H1 (cell line): ENCODE measurements around the gene INKA2. TPM values are rescaled to one million over a fixed set of nuclear protein-coding genes. Genes with fewer than 3 reads are reported as not detected.

Source experiments
- CTCF ChIA-PET: fragments of 300-600 bp; sonication (Branson Sonifier 250); formaldehyde crosslinking; loops from one replicate; lab custom pipeline; 2021; ENCODE audit not compliant: partially characterized antibody; lab: Charles Lee
- POLR2A ChIA-PET: fragments of 300-600 bp; sonication (Branson Sonifier 250); formaldehyde crosslinking; loops from one replicate; lab custom pipeline; 2021; ENCODE audit warnings: inconsistent platforms; ENCODE audit not compliant: partially characterized antibody; lab: Charles Lee
- DNase-seq, 2 experiments: peaks; one replicate each; pipeline versions ENCODE4 v3.0.0 to v3.0.0-alpha.2; 2010 to 2022; ENCODE audit warnings: low spot score in 2 of 2, low read depth in 1 of 2, mixed read lengths in 1 of 2
- FAIRE-seq: peaks from 2 replicates; lab custom pipeline; 2011; peaks lifted over from hg19 to GRCh38; lab: Jason Lieb, UNC
- H2AFZ ChIP-seq: 2 replicates; pipeline ENCODE4 v1.8.1; 2012; ENCODE audit warnings: low read length, inconsistent platforms
- H2AK5ac ChIP-seq: 2 replicates; pipeline ENCODE4 v1.6.1; 2013; ENCODE audit warnings: low read depth, low read length
- H2BK120ac ChIP-seq: replicated peaks from 2 replicates; pipeline ENCODE3; 2013; ENCODE audit warnings: low read depth, low read length, inconsistent platforms
- H2BK12ac ChIP-seq: 2 replicates; pipeline ENCODE4 v1.6.1; 2013; ENCODE audit warnings: low read depth, low read length
- H2BK15ac ChIP-seq: 2 replicates; pipeline ENCODE4 v1.6.1; 2013; ENCODE audit warnings: low read length
- H2BK20ac ChIP-seq: 2 replicates; pipeline ENCODE4 v1.6.1; 2013; ENCODE audit warnings: low read length
- H2BK5ac ChIP-seq: 2 replicates; pipeline ENCODE4 v1.6.1; 2013; ENCODE audit warnings: low read depth, low read length
- H3K14ac ChIP-seq: 2 replicates; pipeline ENCODE4 v1.6.1; 2013; ENCODE audit warnings: inconsistent platforms; ENCODE audit not compliant: insufficient read length
- H3K18ac ChIP-seq: 2 replicates; pipeline ENCODE4 v1.6.1; 2013; ENCODE audit warnings: low read length; ENCODE audit errors: extremely low read depth
- H3K23ac ChIP-seq: 2 replicates; pipeline ENCODE4 v1.6.1; 2013; ENCODE audit warnings: inconsistent platforms; ENCODE audit not compliant: insufficient read length
- H3K23me2 ChIP-seq: 2 replicates; pipeline ENCODE4 v1.6.1; 2013; ENCODE audit warnings: low read depth, low read length
- H3K27ac ChIP-seq: 2 replicates; pipeline ENCODE4 v1.6.1; 2011; ENCODE audit warnings: low read depth, low read length, inconsistent platforms
- H3K27me3 ChIP-seq, 4 experiments: replicated peaks in 1 of 4; 1 replicate in 1 of 4; 2 replicates in 3 of 4; pipeline versions ENCODE4 v1.6.1 to v1.8.1; 2011 to 2013; ENCODE audit warnings: low read length in 3 of 4, mild to moderate bottlenecking in 3 of 4, inconsistent platforms in 2 of 4, mixed read lengths in 2 of 4, moderate library complexity in 1 of 4; ENCODE audit not compliant: control insufficient read depth in 3 of 4, insufficient read depth in 3 of 4; ENCODE audit errors: extremely low read depth in 1 of 4
- H3K36me3 ChIP-seq, 4 experiments: 2 replicates each; pipeline versions ENCODE4 v1.6.1 to v1.8.1; 2011 to 2013; ENCODE audit warnings: mild to moderate bottlenecking in 4 of 4, low read length in 3 of 4, moderate library complexity in 2 of 4, control low read depth in 1 of 4, inconsistent platforms in 1 of 4; ENCODE audit not compliant: insufficient read depth in 4 of 4, control insufficient read depth in 2 of 4
- H3K4ac ChIP-seq: replicated peaks from 2 replicates; pipeline ENCODE3; 2013; ENCODE audit warnings: low read length, low read depth, mixed read lengths, inconsistent platforms; ENCODE audit not compliant: insufficient read length
- H3K4me1 ChIP-seq, 4 experiments: replicated peaks in 1 of 4; 1 replicate in 1 of 4; 2 replicates in 3 of 4; pipeline versions ENCODE4 v1.6.1 to v1.8.1; 2011 to 2013; ENCODE audit warnings: low read length in 3 of 4, inconsistent platforms in 2 of 4, mixed read lengths in 1 of 4; ENCODE audit not compliant: insufficient read depth in 4 of 4, control insufficient read depth in 3 of 4
- H3K4me2 ChIP-seq, 2 experiments: 2 replicates each; pipeline versions ENCODE4 v1.6.1 to v1.8.1; 2011 to 2013; ENCODE audit warnings: low read depth in 2 of 2, low read length in 2 of 2, control low read depth in 1 of 2, inconsistent platforms in 1 of 2, mild to moderate bottlenecking in 1 of 2; ENCODE audit not compliant: insufficient read depth in 1 of 2
- H3K4me3 ChIP-seq, 4 experiments: fragments of 200-600, 300-600 bp in 1 of 4; sonication (generic), shearing (Covaris generic), sonication (Bioruptor Twin) in 1 of 4; 2 replicates each; pipeline versions ENCODE4 v1.5.1 to v1.8.1; 2011 to 2016; ENCODE audit warnings: low read length in 4 of 4, low read depth in 3 of 4, control low read depth in 2 of 4, inconsistent platforms in 2 of 4, mild to moderate bottlenecking in 2 of 4, mixed read lengths in 1 of 4, moderate library complexity in 1 of 4; ENCODE audit not compliant: insufficient read depth in 2 of 4; ENCODE audit errors: extremely low read depth in 1 of 4
- H3K56ac ChIP-seq: replicated peaks from 2 replicates; pipeline ENCODE3; 2013; ENCODE audit warnings: low read depth, mild to moderate bottlenecking, mixed read lengths, low read length, inconsistent platforms; ENCODE audit not compliant: insufficient read length
- H3K79me1 ChIP-seq: 2 replicates; pipeline ENCODE4 v1.6.1; 2013; ENCODE audit warnings: low read depth, low read length, control low read depth
- H3K79me2 ChIP-seq, 2 experiments: 2 replicates each; pipeline versions ENCODE4 v1.6.1 to v1.8.1; 2012 to 2013; ENCODE audit warnings: low read length in 2 of 2, mild to moderate bottlenecking in 2 of 2, inconsistent platforms in 1 of 2; ENCODE audit not compliant: insufficient read depth in 2 of 2, control insufficient read depth in 1 of 2
- H3K9ac ChIP-seq, 4 experiments: replicated peaks in 1 of 4; 1 replicate in 1 of 4; 2 replicates in 3 of 4; pipeline versions ENCODE4 v1.6.1 to v1.8.1; 2011 to 2013; ENCODE audit warnings: low read depth in 3 of 4, low read length in 3 of 4, control low read depth in 2 of 4, mild to moderate bottlenecking in 2 of 4, moderate library complexity in 2 of 4, inconsistent platforms in 1 of 4; ENCODE audit errors: extremely low read depth in 1 of 4
- H3K9me3 ChIP-seq, 2 experiments: 2 replicates each; pipeline versions ENCODE4 v1.6.1 to v1.8.1; 2012 to 2013; ENCODE audit warnings: mild to moderate bottlenecking in 2 of 2, moderate library complexity in 2 of 2, control low read depth in 1 of 2, inconsistent platforms in 1 of 2, low read depth in 1 of 2, low read length in 1 of 2, mixed read lengths in 1 of 2; ENCODE audit not compliant: insufficient read depth in 2 of 2
- H4K20me1 ChIP-seq, 2 experiments: replicated peaks in 1 of 2; 2 replicates each; pipeline versions ENCODE3 to v1.8.1; 2011 to 2013; ENCODE audit warnings: inconsistent platforms in 2 of 2, low read length in 2 of 2, mild to moderate bottlenecking in 1 of 2; ENCODE audit not compliant: insufficient read depth in 2 of 2, control insufficient read depth in 1 of 2
- H4K5ac ChIP-seq: 2 replicates; pipeline ENCODE4 v1.6.1; 2013; ENCODE audit warnings: low read length, low read depth, mixed read lengths, inconsistent platforms; ENCODE audit not compliant: insufficient read length
- H4K8ac ChIP-seq: 2 replicates; pipeline ENCODE4 v1.8.0; 2013; ENCODE audit warnings: mild to moderate bottlenecking, moderate library complexity, low read length, inconsistent platforms; ENCODE audit not compliant: insufficient read depth; ENCODE audit errors: extremely low read depth
- H4K91ac ChIP-seq: replicated peaks from 2 replicates; pipeline ENCODE3; 2013; ENCODE audit warnings: low read length, mixed read lengths, inconsistent platforms; ENCODE audit not compliant: insufficient read length
- POLR2A ChIP-seq, 2 experiments: IDR thresholded peaks; 1 replicate in 1 of 2; 2 replicates in 1 of 2; pipeline ENCODE4 v1.6.1; 2011; ENCODE audit warnings: low read depth in 2 of 2, low read length in 2 of 2, mild to moderate bottlenecking in 2 of 2; ENCODE audit errors: control extremely low read depth in 1 of 2
- RBBP5 ChIP-seq: IDR thresholded peaks from 2 replicates; pipeline ENCODE4 v1.7.1; 2012; ENCODE audit warnings: low read depth, mild to moderate bottlenecking, inconsistent platforms, low read length, moderate library complexity, borderline replicate concordance
- RFX5 ChIP-seq: IDR thresholded peaks from 2 replicates; pipeline ENCODE4 v1.6.1; 2011; ENCODE audit warnings: low read depth, low read length, improper control_type of control experiment, borderline replicate concordance
- SRF ChIP-seq: IDR thresholded peaks from 2 replicates; pipeline ENCODE4 v1.6.1; 2011; ENCODE audit warnings: mild to moderate bottlenecking, low read depth, low read length, moderate library complexity
- WGBS, 2 experiments: shearing (Covaris generic) in 1 of 2; methylation state at CpG; one replicate each; pipeline versions ENCODE4 v1.1.6 to v1.1.7; 2013 to 2015; ENCODE audit warnings: low lambda C conversion rate in 2 of 2, mixed read lengths in 2 of 2, inconsistent platforms in 1 of 2, low coverage in 1 of 2, missing lambda C conversion rate in 1 of 2; ENCODE audit not compliant: insufficient replicate concordance in 2 of 2, insufficient coverage in 1 of 2, insufficient read length in 1 of 2; ENCODE audit errors: extremely low coverage in 1 of 2, missing lambda C conversion rate in 1 of 2; 5-methylcytosine and 5-hydroxymethylcytosine counted together
- polyA plus RNA-seq, 7 experiments: library from polyadenylated mRNA; depleted of rRNA in 3 of 7; stranded (reverse) in 5 of 7; unstranded in 2 of 7; fragments of >200 nt in 5 of 7; fragments of 200-250 nt in 2 of 7; gene quantifications; 1 replicate in 5 of 7; 2 replicates in 1 of 7; 4 replicates in 1 of 7; pipeline versions ENCODE4 v1.2.1 to v1.2.3, GENCODE V29; 2011 to 2013; ENCODE audit warnings: missing spikeins in 2 of 7, mixed read lengths in 2 of 7
- total RNA-seq: library from RNA; stranded (reverse); fragmentation: NEBNext Ultra II Directional; extraction: Animal tissue kit (Norgen Biotek cat#: 25700); gene quantifications from 2 replicates; pipeline ENCODE4 v1.2.1, GENCODE V29; 2021

The INKA2 gene
- total and polyA plus RNA-seq, 2 of the 8 experiments (the other 6 are each of a cell fraction or from before 2014, with no cell fraction given) = 4.2 to 11.5 TPM

DNA sequence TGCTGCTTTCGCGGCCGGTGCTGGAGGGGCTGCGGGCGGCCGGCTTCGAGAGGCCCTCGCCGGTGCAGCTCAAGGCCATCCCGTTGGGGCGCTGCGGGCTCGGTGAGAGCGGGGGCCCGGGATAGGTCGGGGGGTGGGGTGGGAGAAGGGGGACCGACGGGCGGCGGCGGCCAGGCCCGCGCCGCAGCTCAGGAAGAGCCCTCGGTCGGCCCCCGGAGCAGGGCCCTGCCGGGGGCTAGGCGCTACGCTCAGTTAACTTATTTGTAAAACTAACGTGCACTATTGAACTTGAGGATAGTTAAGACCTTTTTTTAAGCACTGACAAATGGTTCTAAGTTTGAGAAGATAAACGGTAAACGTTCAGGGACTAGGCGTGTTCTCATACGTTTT lies 16.9 kb upstream of the INKA2 start:
- Histone ChIP-seq H3K36me3 (peaks cover 4 to 32% (median 10%) of the 10 kb centered on the region in 4 experiments; a peak in 7 of 8 replicates), H2BK20ac (no peak overlapping the region), H3K79me1 (peaks cover 2% of the 10 kb centered on the region; the same call in 1 of the 2 replicates), H2BK5ac (peak overlapping the region; percentile 57; the same call in 1 of the 2 replicates), H3K4me1 (peaks cover 0 to 3% (median 0%) of the 10 kb centered on the region in 4 experiments; a peak in 1 of 7 replicates), H3K4ac (no peak overlapping the region), H4K91ac (peak overlapping the region; percentile 71), H4K5ac (peak overlapping the region; percentile 61), H3K23ac (no peak overlapping the region), H2BK15ac (no peak overlapping the region), H3K27me3 (no peaks in the 10 kb centered on the region), H4K20me1 (no peaks in the 10 kb centered on the region), H4K8ac (peak overlapping the region; percentile 93; the same call in 1 of the 2 replicates), H3K79me2 (peaks cover 3 to 32% of the 10 kb centered on the region in 2 experiments; a peak in 3 of 4 replicates), H3K4me3 (peak overlapping the region; percentile 89 to 93 (median 91)), H3K9me3 (no peaks in the 10 kb centered on the region), H2BK12ac (no peak overlapping the region), H2AK5ac (no peak overlapping the region), H3K23me2 (0 out of 2 replicates have a peak, but pooled peaks cover 2% of the 10 kb centered on the region), H3K18ac (peak overlapping the region; percentile 62; the same call in 1 of the 2 replicates), H3K14ac (no peak overlapping the region), H3K56ac (peak overlapping the region; percentile 73), H3K4me2 (peak overlapping the region; percentile 91 to 92), H2BK120ac (no peak overlapping the region), H3K27ac (peak overlapping the region; percentile 86; the same call in 1 of the 2 replicates), H3K9ac (peak overlapping the region; percentile 82 to 97 (median 96); a peak in 6 of 7 replicates), H2AFZ (no peak overlapping the region; the same call in 1 of the 2 replicates)
- TF ChIP-seq RBBP5 (no peak; the same call in 1 of the 2 replicates), RFX5 (no peak), POLR2A (IDR thresholded peaks at IDR 0.05; ENCODE audit: control extremely low read depth in 1 of 2, low read depth in 2 of 2, low read length in 2 of 2) (no peak), SRF (no peak)
- ChIA-PET POLR2A (interaction anchor here (0.9 to 4.3 kb wide), 10 partner anchors 9 to 248 kb away, joined by 3 to 47 read pairs (median 6); partner anchors contain the start of gene INKA2), CTCF (interaction anchor here (0.9 to 40.4 kb wide), 6 partner anchors 11 to 275 kb away, joined by 3 to 1070 read pairs (median 16); partner anchors contain the start of gene INKA2)
- DNase-seq (no peak), FAIRE-seq (no peak)
- 2% methylated on average over 25 of the region's 35 CpGs; no CpG with 5 or more reads in 1 of the 2 experiments for WGBS, 2 experiments
